Measurements from ENCODE around the gene ALDOA.

The ALDOA gene

GRCh38 chr16:30088832-30089624 is 23.5 kb downstream of the ALDOA start:
- DNase-seq (ENCODE audit: low read depth in 3 of 3, low spot score in 1 of 3), result no peak

DNA sequence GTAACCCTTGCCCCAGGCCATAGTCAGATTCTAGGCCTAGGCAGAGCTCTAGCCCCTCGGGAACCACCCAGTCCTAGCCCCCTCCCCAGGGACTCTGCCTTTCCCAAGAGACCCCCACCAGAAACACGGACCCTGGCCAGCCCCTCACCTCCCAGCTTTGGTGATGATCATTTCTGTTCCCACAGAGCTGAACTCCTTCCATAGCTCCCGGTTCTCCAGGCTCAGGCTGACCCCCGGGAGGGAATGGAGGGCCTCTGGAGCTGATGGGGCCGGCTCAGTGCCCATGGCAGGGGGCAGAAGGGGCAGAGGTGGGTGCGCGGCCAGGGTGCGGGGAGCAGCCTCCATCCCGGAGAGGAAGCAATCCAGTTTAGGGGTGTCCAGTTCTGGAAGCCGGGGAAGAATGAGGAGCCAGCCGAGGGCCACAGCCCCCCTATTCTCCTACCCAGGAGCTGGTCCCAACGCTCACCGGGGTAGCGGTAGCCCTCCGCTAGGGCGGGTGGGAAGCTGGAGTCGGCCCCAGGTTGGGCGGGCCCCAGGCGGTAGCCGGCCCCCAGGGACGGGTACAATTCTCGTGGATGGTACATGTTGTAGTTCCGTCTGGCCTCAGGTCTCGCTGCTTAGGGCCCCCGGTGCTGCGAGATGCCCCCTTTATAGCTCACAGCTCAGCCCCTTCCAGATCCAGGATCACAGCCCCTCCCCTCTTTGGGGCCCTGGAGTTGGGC is 25.2 kb downstream of the ALDOA start:
- no peak for DNase-seq (ENCODE audit: low read depth in 3 of 3, low spot score in 1 of 3)

DNA sequence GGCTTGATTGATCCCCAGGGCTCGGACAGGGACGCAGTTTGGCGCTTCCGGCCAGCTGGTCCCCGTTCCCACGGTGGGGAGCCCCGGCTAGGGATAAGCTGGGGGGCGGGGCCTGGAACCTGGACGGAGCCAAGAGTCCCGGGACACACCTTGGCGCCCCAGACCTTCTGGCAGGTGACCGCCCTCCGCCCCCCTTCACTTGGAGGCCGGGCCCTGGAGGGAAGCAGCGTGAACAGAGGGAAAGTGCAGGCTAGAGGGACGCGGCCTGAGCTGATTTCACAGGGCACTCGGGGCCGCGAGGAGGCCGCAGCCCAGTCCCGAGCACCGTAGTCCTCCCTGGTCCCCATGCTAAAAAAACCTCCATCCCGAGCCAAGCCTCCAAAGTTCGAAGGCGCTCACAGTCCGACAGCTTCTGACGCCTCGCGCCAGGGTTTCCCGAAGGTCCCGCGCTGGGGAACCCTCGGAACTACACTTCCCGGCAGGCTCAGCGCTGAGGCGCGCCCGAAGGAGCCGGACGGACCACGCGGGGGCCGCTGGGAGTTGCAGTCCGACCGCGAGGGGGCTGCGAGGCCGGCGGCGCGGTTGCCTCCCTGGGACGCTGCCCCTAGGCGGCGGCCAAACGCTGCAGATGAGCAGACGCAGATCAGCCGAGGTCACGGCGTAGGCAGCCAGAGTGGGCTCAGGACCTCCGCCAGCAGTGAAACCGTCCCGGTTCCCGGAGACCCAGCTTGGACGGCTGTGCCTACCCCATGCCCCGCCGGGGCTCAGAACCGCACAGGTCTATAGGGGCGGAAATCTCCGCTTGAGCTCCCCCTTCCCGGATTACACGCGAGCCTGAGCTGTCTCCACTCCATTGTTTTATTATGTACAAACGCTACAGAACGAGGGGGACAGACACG is 26.2 kb downstream of the ALDOA start, which contains the start of gene TBX6:
TSS of gene TBX6 (minus strand) at position 451 of the 899 bp plus-strand sequence. CDS start 731 bp downstream, outside the sequence.
- DNase-seq (ENCODE audit: low read depth in 3 of 3, low spot score in 1 of 3), result peak; percentile 86 to 89 (median 88)

DNA sequence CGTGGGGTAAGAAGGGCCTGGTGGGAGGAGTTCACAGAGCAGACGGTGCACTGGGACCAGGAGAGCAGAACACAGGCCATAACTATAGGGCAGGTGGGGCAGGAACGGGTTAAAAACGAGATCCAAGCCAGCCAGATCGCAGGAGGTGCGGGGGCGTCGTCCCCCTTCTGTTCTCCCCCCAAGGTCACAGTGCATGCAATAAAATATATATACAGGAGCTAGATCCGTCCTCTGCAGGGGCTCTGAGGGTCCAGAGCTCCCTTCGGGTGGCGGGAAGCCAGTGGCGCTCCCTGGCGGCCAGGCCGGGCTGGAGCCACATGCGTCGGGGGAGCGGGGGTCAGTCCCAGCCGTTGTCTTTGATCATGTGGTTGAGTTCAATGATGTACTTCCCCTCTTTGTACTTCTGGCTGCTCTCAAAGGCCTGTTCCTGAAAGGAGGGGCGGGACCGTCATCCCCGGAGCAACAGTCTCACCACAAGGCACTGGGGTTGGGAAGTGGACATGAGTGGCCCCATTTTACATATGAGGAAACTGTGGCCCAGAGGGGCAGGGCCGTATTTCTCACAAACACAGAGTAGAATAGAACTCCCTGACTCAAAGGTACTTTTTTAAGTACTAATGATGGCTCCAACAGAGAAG is 26.9 kb downstream of the ALDOA start:
- DNase-seq (ENCODE audit: low read depth in 3 of 3, low spot score in 1 of 3), result peak in 1 of 3 donors; percentile 51

DNA sequence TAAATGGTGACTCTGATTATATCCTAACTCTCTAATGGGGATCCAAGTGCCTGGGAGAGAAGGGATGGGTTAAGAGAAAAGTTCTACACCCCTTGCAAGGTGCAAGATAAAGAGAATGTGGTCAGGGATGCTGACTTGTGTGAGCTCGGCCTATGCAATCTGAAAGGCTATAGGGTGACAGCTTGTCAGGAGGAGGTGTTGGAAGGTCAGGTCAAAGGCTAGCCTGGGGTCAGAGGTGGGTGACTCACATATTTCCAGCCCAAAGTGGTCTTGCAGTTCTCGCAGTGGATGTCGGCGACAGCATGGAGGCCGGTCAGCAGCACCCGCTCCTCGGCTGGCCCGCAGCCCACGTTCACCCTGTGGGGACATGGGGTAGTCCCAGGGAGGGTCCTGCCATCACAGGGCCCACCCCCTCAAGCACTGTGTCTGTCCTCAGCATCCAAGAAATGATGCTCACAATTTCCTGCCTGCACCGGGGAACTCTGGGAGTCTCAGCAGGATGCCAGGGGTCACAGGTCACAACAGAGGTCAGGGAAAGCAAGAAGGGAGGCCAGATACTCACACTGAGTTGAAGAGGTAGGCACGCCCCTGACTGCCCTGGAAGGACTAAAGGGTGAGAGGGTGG is 29.1 kb downstream of the ALDOA start:
- DNase-seq (ENCODE audit: low read depth in 3 of 3, low spot score in 1 of 3), result no peak

DNA sequence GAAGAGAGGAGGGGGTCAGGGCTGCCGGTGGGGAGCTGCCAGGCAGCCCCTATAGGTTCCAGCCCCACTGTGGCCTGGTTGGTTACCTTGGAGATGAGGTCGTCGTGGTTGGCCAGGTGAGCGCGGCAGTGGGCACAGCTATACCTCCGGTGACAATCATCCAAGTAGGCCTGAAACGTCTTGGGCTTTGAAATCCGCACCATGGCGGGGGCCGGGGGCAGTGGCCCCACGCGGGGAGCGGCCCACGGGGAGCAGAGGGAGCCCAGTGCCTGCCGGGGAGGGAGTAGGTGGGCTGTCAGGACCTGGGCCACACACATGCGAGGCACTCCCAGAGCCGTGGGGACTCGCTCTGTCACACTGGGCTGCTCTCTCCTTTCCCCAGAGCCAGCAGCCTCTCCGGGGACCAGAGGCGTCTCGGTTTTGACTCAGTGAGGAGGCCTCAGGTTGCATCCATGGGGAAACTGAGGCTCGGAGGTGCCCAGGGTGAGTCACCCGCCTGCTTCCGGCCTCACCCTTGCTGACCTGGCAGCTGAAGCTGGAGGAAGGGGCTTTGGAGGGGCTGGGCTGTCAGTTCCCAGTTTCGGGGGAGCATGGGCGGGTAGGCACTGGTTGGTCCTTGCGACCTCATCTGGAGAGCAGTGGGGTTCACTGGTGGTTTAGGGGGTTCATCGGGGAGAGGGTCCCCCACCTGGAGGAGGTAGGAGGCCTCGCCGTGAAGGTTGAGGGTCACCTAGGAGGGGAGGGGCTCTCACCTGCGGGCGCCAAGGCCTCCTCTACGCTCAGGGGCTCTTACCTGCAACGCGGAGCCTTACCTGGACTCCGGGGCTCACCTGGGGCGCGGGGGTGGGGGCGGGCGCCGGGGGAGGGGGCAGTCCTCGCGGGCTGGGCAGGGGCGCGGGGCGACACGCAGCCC is 29.9 kb downstream of the ALDOA start:
- DNase-seq (ENCODE audit: low read depth in 3 of 3, low spot score in 1 of 3), result no peak

DNA sequence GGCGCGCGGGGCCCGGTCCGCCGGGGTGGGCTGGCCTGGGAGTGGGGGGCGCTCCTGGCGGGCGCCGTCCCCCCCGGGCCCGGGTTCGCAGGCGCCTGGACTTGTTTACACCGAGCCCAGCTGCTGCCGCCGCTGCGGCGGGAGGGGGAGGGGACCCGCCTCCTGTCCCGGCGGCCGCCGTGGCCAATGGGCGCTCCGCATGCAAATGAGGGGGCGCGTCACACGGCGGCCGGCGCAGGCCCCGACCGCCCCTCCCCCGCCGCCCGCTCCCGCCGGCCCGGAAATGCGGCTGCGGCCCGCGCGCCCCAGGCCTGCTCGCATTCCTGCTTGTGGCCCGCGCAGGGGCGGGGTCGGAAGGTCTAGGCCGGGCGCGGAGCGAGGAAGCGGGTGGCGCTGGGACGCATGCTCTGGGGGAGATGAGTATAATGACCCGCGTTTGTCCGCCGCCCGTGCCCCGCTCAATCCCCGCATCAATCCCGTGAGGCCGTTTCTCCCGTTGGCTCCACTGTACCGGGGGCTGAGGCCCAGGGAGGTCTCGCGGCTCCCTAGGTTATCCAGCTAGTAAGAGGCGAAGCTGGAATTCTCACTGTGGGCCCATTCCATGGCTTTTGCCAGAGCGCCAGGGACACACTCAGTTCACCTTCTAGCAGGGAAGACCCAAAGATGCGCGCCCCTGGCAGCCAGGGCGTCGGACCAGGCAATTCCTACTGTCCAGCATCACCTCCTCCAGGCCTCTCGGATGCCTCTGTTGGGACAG is 30.7 kb downstream of the ALDOA start, which contains the start of gene YPEL3:
TSS of gene YPEL3 (minus strand) at position 109 of the 757 bp plus-strand sequence. CDS start 731 bp downstream, outside the sequence.
- peak; percentile 79 to 80 (median 79) for DNase-seq (ENCODE audit: low read depth in 3 of 3, low spot score in 1 of 3)

DNA sequence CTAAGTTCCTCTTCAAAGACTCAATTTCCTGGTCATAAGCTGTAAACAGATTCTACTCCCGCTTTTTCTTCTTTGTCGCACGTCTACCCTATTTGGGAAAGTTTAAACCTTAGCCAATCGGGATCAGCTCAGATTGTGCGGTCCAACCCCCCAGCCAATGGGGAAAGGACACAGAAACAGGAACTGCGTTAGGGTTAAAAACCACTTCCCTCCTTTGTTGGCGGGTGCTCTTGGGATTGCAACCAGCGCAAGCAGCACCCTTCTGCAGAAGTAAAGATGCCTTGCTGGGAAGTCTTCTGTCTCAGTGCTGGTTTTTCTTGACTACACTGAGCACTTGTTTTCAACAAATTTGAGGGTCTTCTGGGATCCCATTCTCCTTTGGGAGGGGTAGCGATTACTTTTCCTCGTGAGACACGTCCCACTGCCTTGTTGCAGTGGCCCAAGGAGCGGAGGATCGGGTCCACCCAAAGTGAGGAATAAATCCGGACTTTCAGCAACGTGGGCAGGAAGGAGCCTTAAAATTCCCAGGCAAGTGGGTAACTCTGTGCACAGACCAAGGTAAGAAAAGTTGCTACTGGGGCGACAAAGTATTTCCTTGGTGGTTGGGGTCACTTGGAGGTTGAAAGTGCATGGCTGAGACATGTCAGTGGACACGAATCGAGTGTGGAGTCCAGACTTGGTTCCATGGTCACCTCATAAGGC is 31.5 kb downstream of the ALDOA start:
- no peak for DNase-seq (ENCODE audit: low read depth in 3 of 3, low spot score in 1 of 3)

- DNase-seq (ENCODE audit: low read depth in 3 of 3, low spot score in 1 of 3), result no peak
Observed at GRCh38 chr16:30104090-30104489, 38.5 kb downstream of the ALDOA start.

GRCh38 chr16:30104492-30104891 is 38.9 kb downstream of the ALDOA start:
- DNase-seq (ENCODE audit: low read depth in 3 of 3, low spot score in 1 of 3), result no peak

DNA sequence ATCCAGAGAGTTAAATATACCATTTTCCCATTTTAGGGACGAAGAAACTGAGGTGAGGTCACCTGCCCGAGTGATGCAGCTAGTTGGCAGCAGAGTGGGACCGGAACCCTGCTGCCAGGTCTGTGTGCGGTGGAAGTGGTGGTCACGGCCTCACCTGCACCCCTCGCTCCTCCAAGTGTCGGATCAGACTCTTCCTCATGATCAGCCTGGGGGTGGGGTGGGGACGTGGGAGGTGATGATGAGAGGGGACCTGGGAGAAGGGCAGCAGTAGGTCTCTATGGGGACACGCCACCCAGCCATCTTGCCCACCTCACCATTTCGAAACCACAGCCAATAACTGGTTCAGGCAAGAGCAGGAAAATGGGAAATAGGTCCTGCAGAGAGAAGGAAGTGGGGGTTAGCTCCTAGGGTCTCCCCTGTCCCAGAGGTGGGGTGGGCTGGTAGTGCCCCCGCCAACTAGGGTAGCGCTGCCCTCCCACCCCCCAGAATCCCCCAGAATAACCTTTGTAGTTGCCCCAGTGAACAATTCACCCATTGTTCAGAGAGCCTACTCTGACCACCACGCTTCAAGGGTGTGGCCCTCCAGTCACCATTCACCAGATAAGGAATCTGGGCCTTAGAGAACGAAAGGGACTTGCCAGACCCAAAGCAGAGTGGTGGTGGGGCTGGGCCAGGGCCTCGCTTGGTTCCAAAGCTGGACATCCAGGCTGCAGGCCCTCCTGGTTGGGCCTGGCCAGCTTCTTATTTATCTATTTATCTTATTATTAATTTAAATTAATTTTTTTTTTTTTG is 42.7 kb downstream of the ALDOA start:
- DNase-seq (ENCODE audit: low read depth in 3 of 3, low spot score in 1 of 3), result no peak

DNA sequence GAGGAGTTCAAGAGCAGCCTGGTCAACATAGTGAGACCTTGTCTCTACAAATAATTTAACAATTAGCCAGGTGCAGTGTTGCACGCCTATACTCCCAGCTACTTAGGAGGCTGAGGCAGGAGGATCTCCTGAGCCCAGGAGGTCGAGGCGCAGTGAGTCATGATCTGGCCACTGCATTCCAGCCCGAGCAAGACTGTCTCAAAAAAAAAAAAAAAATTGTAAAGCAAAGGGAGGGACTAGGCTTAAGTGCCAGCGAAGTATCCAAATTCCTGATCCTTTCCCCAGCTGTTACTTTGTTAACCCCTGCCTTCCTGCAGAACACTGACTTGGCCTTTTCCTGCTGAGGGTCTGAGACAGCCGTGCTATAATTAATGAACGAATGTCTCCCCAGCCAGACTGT is 45.1 kb downstream of the ALDOA start:
- DNase-seq (ENCODE audit: low read depth in 3 of 3, low spot score in 1 of 3), result no peak

- DNase-seq (ENCODE audit: low read depth in 3 of 3, low spot score in 1 of 3), result peak in 1 of 3 donors; percentile 47
Observed at GRCh38 chr16:30112197-30113030, 46.9 kb downstream of the ALDOA start.

DNA sequence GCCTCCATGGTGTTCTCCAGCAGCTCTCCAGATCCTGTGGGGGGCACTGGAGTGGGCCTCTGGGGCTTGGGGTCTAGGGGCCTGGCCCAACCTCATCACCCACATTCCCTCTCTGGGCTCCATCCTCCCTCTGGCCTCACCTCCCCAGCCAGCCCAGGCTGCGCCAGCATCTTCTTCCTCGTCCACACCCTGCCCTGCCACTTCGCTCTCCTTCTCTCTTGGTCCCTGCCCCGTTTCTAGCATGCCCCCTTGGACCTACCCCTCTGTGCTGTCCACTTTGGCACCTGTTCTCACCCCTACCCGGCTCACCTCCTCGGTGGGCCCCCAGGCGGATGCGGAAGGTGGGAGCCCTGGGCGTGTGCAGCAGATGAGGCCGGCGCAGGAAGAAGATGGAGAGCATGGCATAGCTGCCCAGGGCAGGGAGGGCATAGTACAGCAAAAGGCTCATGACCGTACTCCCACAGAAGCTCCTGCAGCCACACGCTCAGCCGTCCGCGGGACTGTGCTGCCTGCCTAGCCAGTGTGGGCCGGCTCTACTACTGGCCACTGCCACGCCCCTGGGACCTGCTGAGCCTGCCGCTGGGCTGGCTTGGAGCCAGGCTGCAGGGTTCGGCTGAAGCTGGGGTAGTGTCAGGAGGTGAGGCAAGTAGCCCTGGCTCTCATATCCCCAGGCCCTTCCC is 47.6 kb downstream of the ALDOA start, which contains the start of gene GDPD3:
TSS of gene GDPD3 (minus strand) at position 507 of the 680 bp plus-strand sequence. CDS start at position 448, 59 bp downstream.
- no peak for DNase-seq (ENCODE audit: low read depth in 3 of 3, low spot score in 1 of 3)

- no peak for DNase-seq (ENCODE audit: low read depth in 3 of 3, low spot score in 1 of 3)
Observed at GRCh38 chr16:30113711-30114333, 48.3 kb downstream of the ALDOA start.
